Endodermal cell (in vitro differentiated cells): ENCODE measurements around the gene SYT17. TPM values are rescaled to one million over a fixed set of nuclear protein-coding genes. Genes with fewer than 3 reads are reported as not detected.
A peak's percentile ranks its signal among the peaks of the same experiment; 100 is the strongest.

Experiments used
- DNase-seq: peaks from one replicate; pipeline ENCODE4 v3.0.0-alpha.2; 2017
- H3K27ac ChIP-seq: 2 replicates; pipeline ENCODE4 v1.5.1; 2013; ENCODE audit warnings: mild to moderate bottlenecking, low read depth, low read length, moderate library complexity
- H3K27me3 ChIP-seq: 2 replicates; pipeline ENCODE4 v1.6.1; 2013; ENCODE audit warnings: mild to moderate bottlenecking, low read length, moderate library complexity; ENCODE audit not compliant: insufficient read depth, control insufficient read depth, poor library complexity, severe bottlenecking
- H3K36me3 ChIP-seq: 2 replicates; pipeline ENCODE4 v1.7.0; 2013; ENCODE audit warnings: mild to moderate bottlenecking, low read length, moderate library complexity; ENCODE audit not compliant: control insufficient read depth, insufficient read depth
- H3K4me1 ChIP-seq: one replicate; pipeline ENCODE4 v1.7.0; 2013; ENCODE audit warnings: low read length; ENCODE audit not compliant: control insufficient read depth, insufficient read depth
- H3K4me3 ChIP-seq: 2 replicates; pipeline ENCODE4 v1.5.1; 2013; ENCODE audit warnings: mild to moderate bottlenecking, low read length, moderate library complexity
- H3K9ac ChIP-seq: 2 replicates; pipeline ENCODE4 v1.6.1; 2013; ENCODE audit warnings: mild to moderate bottlenecking, low read length, moderate library complexity; ENCODE audit not compliant: poor library complexity, severe bottlenecking; ENCODE audit errors: extremely low read depth
- H3K9me3 ChIP-seq: 2 replicates; pipeline ENCODE4 v1.6.1; 2013; ENCODE audit warnings: mild to moderate bottlenecking, low read length, moderate library complexity; ENCODE audit not compliant: control insufficient read depth
- H3K27ac Mint-ChIP-seq: 2 replicates; pipeline ENCODE4 v1.8.0; 2020; ENCODE audit warnings: mixed read lengths
- H3K27me3 Mint-ChIP-seq: 2 replicates; pipeline ENCODE4 v1.8.0; 2021; ENCODE audit warnings: mild to moderate bottlenecking, mixed read lengths; ENCODE audit not compliant: insufficient read depth
- H3K36me3 Mint-ChIP-seq: 2 replicates; pipeline ENCODE4 v1.8.0; 2020; ENCODE audit warnings: low read depth, mixed read lengths
- H3K4me1 Mint-ChIP-seq: 2 replicates; pipeline ENCODE4 v1.8.0; 2020; ENCODE audit warnings: mixed read lengths
- H3K4me3 Mint-ChIP-seq: 2 replicates; pipeline ENCODE4 v1.8.0; 2020; ENCODE audit warnings: mild to moderate bottlenecking, moderate library complexity, mixed read lengths
- H3K9me3 Mint-ChIP-seq: 2 replicates; pipeline ENCODE4 v1.8.0; 2020; ENCODE audit warnings: mild to moderate bottlenecking, mixed read lengths
- WGBS, 2 experiments: methylation state at CpG; one replicate each; pipeline versions ENCODE4 v1.1.5 to v1.1.7; 2013; ENCODE audit warnings: missing lambda C conversion rate in 2 of 2, mixed read lengths in 1 of 2; ENCODE audit not compliant: insufficient coverage in 1 of 2, insufficient read length in 1 of 2; 5-methylcytosine and 5-hydroxymethylcytosine counted together
- total RNA-seq, 2 donors: library from RNA; stranded (reverse); fragmentation: NEBNext Ultra II Directional in 1 of 2; extraction: Animal tissue kit (Norgen Biotek cat#: 25700) in 1 of 2; gene quantifications; 2 replicates in 1 of 2; 3 replicates in 1 of 2; pipeline ENCODE4 v1.2.1, GENCODE V29; 2021
- TF ChIP-seq, protein P1 (sequence below): fragments of 200-600 bp; sonication (generic); conservative IDR thresholded peaks from 2 replicates; pipeline ENCODE4 v1.5.0; 2021; ENCODE audit warnings: antibody characterized with exemption, mild to moderate bottlenecking

SYT17 gene
- total RNA-seq, 2 donors from 2014 or later: 11.2 to 11.5 TPM

DNA sequence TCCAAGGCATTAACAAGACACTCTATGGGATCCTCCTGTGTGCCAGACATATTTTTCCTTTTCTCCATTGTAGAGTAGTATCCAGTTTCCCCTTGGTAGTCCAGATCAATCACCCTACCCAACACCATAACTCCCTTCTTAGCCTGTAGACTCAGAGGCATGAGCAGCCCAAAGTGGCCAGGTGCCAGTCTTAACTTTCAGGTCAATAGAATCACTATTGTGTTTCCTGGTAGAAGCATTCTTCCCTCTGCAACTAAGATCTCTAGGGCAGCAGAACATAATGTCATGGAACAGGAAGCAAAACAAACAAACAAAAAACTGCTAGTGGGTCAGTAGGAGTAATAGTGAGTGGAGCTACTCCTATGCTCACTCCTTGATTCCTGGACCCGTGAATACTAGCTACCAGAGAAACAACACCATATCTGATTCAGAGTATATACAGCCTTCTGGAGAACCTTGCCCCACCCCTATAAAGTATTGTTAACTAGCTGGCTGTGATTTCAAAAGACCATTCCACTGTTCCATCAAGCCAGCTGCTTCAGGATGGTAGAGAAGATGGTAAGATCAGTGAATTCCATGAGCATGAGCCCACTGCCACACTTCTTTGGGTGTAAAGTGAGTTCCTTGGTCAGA, 106.2 kb downstream of the SYT17 start:
- no peaks in the 10 kb centered on the region for H3K27me3 ChIP-seq
- DNase-seq: no peak
- peaks cover 2% of the 10 kb centered on the region for H3K4me1 Mint-ChIP-seq
- no peaks in the 10 kb centered on the region for H3K36me3 ChIP-seq
- H3K36me3 Mint-ChIP-seq: no peaks in the 10 kb centered on the region
- no peak overlapping the region for H3K27ac Mint-ChIP-seq
- no peaks in the 10 kb centered on the region for H3K4me1 ChIP-seq
- TF ChIP-seq, protein P1, sequence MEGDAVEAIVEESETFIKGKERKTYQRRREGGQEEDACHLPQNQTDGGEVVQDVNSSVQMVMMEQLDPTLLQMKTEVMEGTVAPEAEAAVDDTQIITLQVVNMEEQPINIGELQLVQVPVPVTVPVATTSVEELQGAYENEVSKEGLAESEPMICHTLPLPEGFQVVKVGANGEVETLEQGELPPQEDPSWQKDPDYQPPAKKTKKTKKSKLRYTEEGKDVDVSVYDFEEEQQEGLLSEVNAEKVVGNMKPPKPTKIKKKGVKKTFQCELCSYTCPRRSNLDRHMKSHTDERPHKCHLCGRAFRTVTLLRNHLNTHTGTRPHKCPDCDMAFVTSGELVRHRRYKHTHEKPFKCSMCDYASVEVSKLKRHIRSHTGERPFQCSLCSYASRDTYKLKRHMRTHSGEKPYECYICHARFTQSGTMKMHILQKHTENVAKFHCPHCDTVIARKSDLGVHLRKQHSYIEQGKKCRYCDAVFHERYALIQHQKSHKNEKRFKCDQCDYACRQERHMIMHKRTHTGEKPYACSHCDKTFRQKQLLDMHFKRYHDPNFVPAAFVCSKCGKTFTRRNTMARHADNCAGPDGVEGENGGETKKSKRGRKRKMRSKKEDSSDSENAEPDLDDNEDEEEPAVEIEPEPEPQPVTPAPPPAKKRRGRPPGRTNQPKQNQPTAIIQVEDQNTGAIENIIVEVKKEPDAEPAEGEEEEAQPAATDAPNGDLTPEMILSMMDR: no peak
- no peak overlapping the region for H3K4me3 ChIP-seq
- 100% methylated on average over 1 of the region's 1 CpG; no CpG with 5 or more reads in 1 of the 2 experiments for WGBS, 2 experiments
- H3K9me3 Mint-ChIP-seq: peaks cover 15% of the 10 kb centered on the region
- no peaks in the 10 kb centered on the region for H3K27me3 Mint-ChIP-seq
- H3K4me3 Mint-ChIP-seq: no peak overlapping the region
- H3K9me3 ChIP-seq: peaks cover under 1% of the 10 kb centered on the region
- no peak overlapping the region for H3K27ac ChIP-seq
- no peak overlapping the region for H3K9ac ChIP-seq

- Histone ChIP-seq H3K9me3 (peaks cover 5% of the 10 kb centered on the region), H3K27ac (no peak overlapping the region), H3K9ac (no peak overlapping the region), H3K4me3 (no peak overlapping the region), H3K27me3 (no peaks in the 10 kb centered on the region), H3K36me3 (no peaks in the 10 kb centered on the region), H3K4me1 (no peaks in the 10 kb centered on the region)
- no peaks in the 10 kb centered on the region for H3K27me3 Mint-ChIP-seq
- H3K4me1 Mint-ChIP-seq: peaks cover 9% of the 10 kb centered on the region
- H3K9me3 Mint-ChIP-seq: peaks cover 20% of the 10 kb centered on the region
- H3K4me3 Mint-ChIP-seq: no peak overlapping the region
- TF ChIP-seq, protein P1: no peak
- H3K36me3 Mint-ChIP-seq: no peaks in the 10 kb centered on the region
- WGBS, 2 experiments: 90 to 91% methylated on average over 2 of the region's 2 CpGs
- H3K27ac Mint-ChIP-seq: no peak overlapping the region
- no peak for DNase-seq
Measured at GRCh38 chr16:19278403-19278802, 110.4 kb downstream of the SYT17 start.

- H3K4me3 ChIP-seq: no peak overlapping the region
- Mint-ChIP-seq H3K4me3 (no peak overlapping the region), H3K9me3 (peaks cover 20% of the 10 kb centered on the region), H3K27me3 (no peaks in the 10 kb centered on the region), H3K36me3 (no peaks in the 10 kb centered on the region), H3K4me1 (peaks cover 9% of the 10 kb centered on the region), H3K27ac (no peak overlapping the region)
- 95 to 100% methylated on average over 1 to 2 of the region's 2 CpGs for WGBS, 2 experiments
- H3K4me1 ChIP-seq: no peaks in the 10 kb centered on the region
- peak; percentile 19 for DNase-seq
- peaks cover 8% of the 10 kb centered on the region for H3K9me3 ChIP-seq
- TF ChIP-seq, protein P1: no peak
- H3K27me3 ChIP-seq: no peaks in the 10 kb centered on the region
- no peak overlapping the region for H3K27ac ChIP-seq
- H3K9ac ChIP-seq: no peak overlapping the region
- no peaks in the 10 kb centered on the region for H3K36me3 ChIP-seq
Measured at GRCh38 chr16:19281246-19281645, 113.2 kb downstream of the SYT17 start.
